Peyer's patch (tissue), 4 donors: ENCODE data around the gene UBAP2.

Experiments
- POLR2A ChIP-seq, 2 donors: fragments of 450-650 bp; IDR thresholded peaks; one replicate each; pipeline ENCODE4 v1.5.1; 2017; ENCODE audit warnings: antibody characterized with exemption in 2 of 2, mild to moderate bottlenecking in 2 of 2, moderate library complexity in 2 of 2
- TF ChIP-seq, protein P1 (sequence below), 6 experiments: fragments of 450-650 bp in 4 of 6; fragments of 200-600 bp in 2 of 6; sonication (generic) in 1 of 6; IDR thresholded peaks; one replicate each; pipeline ENCODE4 v1.5.1; 2017 to 2019; ENCODE audit warnings: antibody characterized with exemption in 6 of 6, mild to moderate bottlenecking in 3 of 6, moderate library complexity in 1 of 6

DNA sequence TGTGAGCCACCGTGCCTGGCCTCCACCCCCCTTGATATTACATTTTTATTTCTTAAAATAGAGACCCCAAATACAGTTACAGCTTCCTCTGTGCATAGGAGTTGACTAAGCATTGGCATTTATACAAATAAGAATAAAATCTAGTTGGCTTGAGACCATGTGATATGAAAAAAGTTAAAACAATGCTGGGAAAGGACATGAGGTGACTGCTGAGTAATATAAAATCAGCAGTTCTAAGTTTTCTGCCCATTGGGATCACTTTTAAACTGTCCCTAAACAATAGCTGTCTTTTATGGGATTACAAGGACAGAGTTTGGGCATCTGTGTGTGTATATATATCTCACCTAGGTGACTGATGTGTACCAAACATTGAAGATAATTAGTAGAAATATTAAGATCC is 135.1 kb downstream of the UBAP2 start:
- TF ChIP-seq, protein P1, sequence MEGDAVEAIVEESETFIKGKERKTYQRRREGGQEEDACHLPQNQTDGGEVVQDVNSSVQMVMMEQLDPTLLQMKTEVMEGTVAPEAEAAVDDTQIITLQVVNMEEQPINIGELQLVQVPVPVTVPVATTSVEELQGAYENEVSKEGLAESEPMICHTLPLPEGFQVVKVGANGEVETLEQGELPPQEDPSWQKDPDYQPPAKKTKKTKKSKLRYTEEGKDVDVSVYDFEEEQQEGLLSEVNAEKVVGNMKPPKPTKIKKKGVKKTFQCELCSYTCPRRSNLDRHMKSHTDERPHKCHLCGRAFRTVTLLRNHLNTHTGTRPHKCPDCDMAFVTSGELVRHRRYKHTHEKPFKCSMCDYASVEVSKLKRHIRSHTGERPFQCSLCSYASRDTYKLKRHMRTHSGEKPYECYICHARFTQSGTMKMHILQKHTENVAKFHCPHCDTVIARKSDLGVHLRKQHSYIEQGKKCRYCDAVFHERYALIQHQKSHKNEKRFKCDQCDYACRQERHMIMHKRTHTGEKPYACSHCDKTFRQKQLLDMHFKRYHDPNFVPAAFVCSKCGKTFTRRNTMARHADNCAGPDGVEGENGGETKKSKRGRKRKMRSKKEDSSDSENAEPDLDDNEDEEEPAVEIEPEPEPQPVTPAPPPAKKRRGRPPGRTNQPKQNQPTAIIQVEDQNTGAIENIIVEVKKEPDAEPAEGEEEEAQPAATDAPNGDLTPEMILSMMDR (IDR thresholded peaks at IDR 0.05): no peak
- TF ChIP-seq POLR2A (IDR thresholded peaks at IDR 0.05): no peak
